MG63 (cell line): Measurements from ENCODE around the gene GSE1. TPM values are rescaled to one million over a fixed set of nuclear protein-coding genes. Genes with fewer than 3 reads are reported as not detected.

ENCODE experiments used
- DNase-seq: peaks from one replicate; pipeline ENCODE4 v3.0.0-alpha.2; 2020
- H3K27me3 ChIP-seq: fragments of 250-450 bp; sonication (Bioruptor Pico); 2 replicates; pipeline ENCODE4 v1.5.1; 2020; ENCODE audit warnings: mild to moderate bottlenecking, moderate library complexity
- H3K36me3 ChIP-seq: fragments of 250-450 bp; sonication (Bioruptor Pico); 2 replicates; pipeline ENCODE4 v1.5.1; 2020; ENCODE audit warnings: mild to moderate bottlenecking, moderate library complexity
- H3K4me3 ChIP-seq: fragments of 250-450 bp; sonication (Bioruptor Pico); 2 replicates; pipeline ENCODE4 v1.5.1; 2020; ENCODE audit warnings: mild to moderate bottlenecking, moderate library complexity
- H3K9me3 ChIP-seq: fragments of 250-450 bp; sonication (Bioruptor Pico); 2 replicates; pipeline ENCODE4 v1.5.1; 2020; ENCODE audit warnings: mild to moderate bottlenecking, moderate library complexity
- total RNA-seq: library from RNA; depleted of rRNA; stranded (reverse); fragments of >200 nt; shearing (Covaris generic); gene quantifications from 2 replicates; pipeline ENCODE4 v1.2.3, GENCODE V29; 2014; ENCODE audit warnings: low replicate concordance; rRNA removed

GSE1 gene
- total RNA-seq, 1 experiment from 2014 or later, result 19.1 TPM

GRCh38 chr16:85716022-85716679 lies 103.0 kb downstream of the GSE1 start:
- no peak overlapping the region for H3K4me3 ChIP-seq
- no peaks in the 10 kb centered on the region; the same call in 1 of the 2 replicates for H3K9me3 ChIP-seq
- no peaks in the 10 kb centered on the region for H3K36me3 ChIP-seq
- no peaks in the 10 kb centered on the region for H3K27me3 ChIP-seq
- no peak for DNase-seq

- DNase-seq, result no peak
Observed at GRCh38 chr16:85716680-85717038, 103.5 kb downstream of the GSE1 start.

GRCh38 chr16:85717393-85718152 lies 104.5 kb downstream of the GSE1 start:
- no peaks in the 10 kb centered on the region for H3K36me3 ChIP-seq
- peak; percentile 47 for DNase-seq
- H3K9me3 ChIP-seq, result no peaks in the 10 kb centered on the region
- no peaks in the 10 kb centered on the region for H3K27me3 ChIP-seq
- no peak overlapping the region for H3K4me3 ChIP-seq

More at GRCh38 chr16:85716680-85717038, 103.5 kb downstream of the GSE1 start:
- Histone ChIP-seq H3K36me3 (no peaks in the 10 kb centered on the region), H3K9me3 (no peaks in the 10 kb centered on the region; the same call in 1 of the 2 replicates), H3K4me3 (no peak overlapping the region), H3K27me3 (no peaks in the 10 kb centered on the region)

GRCh38 chr16:85718153-85718477 lies 105.0 kb downstream of the GSE1 start:
- no peak overlapping the region for H3K4me3 ChIP-seq
- no peaks in the 10 kb centered on the region for H3K36me3 ChIP-seq
- no peak for DNase-seq
- no peaks in the 10 kb centered on the region for H3K27me3 ChIP-seq
- no peaks in the 10 kb centered on the region for H3K9me3 ChIP-seq

- no peak overlapping the region for H3K4me3 ChIP-seq
- H3K27me3 ChIP-seq, result no peaks in the 10 kb centered on the region
- no peak for DNase-seq
- no peaks in the 10 kb centered on the region for H3K9me3 ChIP-seq
- H3K36me3 ChIP-seq, result no peaks in the 10 kb centered on the region
Observed at GRCh38 chr16:85718682-85719081, 105.6 kb downstream of the GSE1 start.

- H3K4me3 ChIP-seq, result no peak overlapping the region
- no peaks in the 10 kb centered on the region for H3K36me3 ChIP-seq
- no peaks in the 10 kb centered on the region for H3K27me3 ChIP-seq
- no peaks in the 10 kb centered on the region for H3K9me3 ChIP-seq
- DNase-seq, result no peak
Observed at GRCh38 chr16:85719605-85720301, 106.6 kb downstream of the GSE1 start.

- no peaks in the 10 kb centered on the region for H3K27me3 ChIP-seq
- H3K9me3 ChIP-seq, result no peaks in the 10 kb centered on the region
- H3K36me3 ChIP-seq, result no peaks in the 10 kb centered on the region
- peak; percentile 59 for DNase-seq
- H3K4me3 ChIP-seq, result no peak overlapping the region
Observed at GRCh38 chr16:85720302-85720637, 107.1 kb downstream of the GSE1 start.

- Histone ChIP-seq H3K36me3 (no peaks in the 10 kb centered on the region), H3K4me3 (no peak overlapping the region), H3K27me3 (no peaks in the 10 kb centered on the region), H3K9me3 (no peaks in the 10 kb centered on the region)
- DNase-seq, result no peak
Observed at GRCh38 chr16:85722128-85722893, 109.2 kb downstream of the GSE1 start.

- Histone ChIP-seq H3K9me3 (no peaks in the 10 kb centered on the region), H3K4me3 (no peak overlapping the region), H3K36me3 (no peaks in the 10 kb centered on the region), H3K27me3 (no peaks in the 10 kb centered on the region)
- no peak for DNase-seq
Observed at GRCh38 chr16:85724126-85724879, 111.2 kb downstream of the GSE1 start.

- DNase-seq, result no peak
- H3K4me3 ChIP-seq, result no peak overlapping the region
- no peaks in the 10 kb centered on the region for H3K36me3 ChIP-seq
- no peaks in the 10 kb centered on the region for H3K9me3 ChIP-seq
- H3K27me3 ChIP-seq, result no peaks in the 10 kb centered on the region
Observed at GRCh38 chr16:85724936-85725335, 111.8 kb downstream of the GSE1 start.

Other genes starting within 250 kb of the GSE1 start
- gene GINS2, start 75.6 kb downstream of the GSE1 start, total RNA-seq, result 12.8 and 19.2 TPM in 2 replicates
- 4.6 and 8.7 TPM in 2 replicates for gene C16orf74, start 137.8 kb downstream of the GSE1 start, total RNA-seq
- gene EMC8, start 186.2 kb downstream of the GSE1 start, total RNA-seq, result 37.7 and 46.4 TPM in 2 replicates
- 673 and 682 TPM in 2 replicates for gene COX4I1, start 186.4 kb downstream of the GSE1 start, total RNA-seq